Measurements from ENCODE around the gene SDK2. TPM values are rescaled to one million over a fixed set of nuclear protein-coding genes. Genes with fewer than 3 reads are reported as not detected.

Gene SDK2
- total and polyA plus RNA-seq, 9 of the 15 experiments (the other 6 are each of a cell fraction or from before 2014, with no cell fraction given) = 0.04 TPM; not detected in 8

- TF ChIP-seq ATF7 (IDR thresholded peaks at IDR 0.05) = no peak
- no peak for TF ChIP-seq IFI16 (CRISPR knock-in tag; IDR thresholded peaks at IDR 0.05)
- no peak for TF ChIP-seq ZNF318 (IDR thresholded peaks at IDR 0.05; ENCODE audit: borderline replicate concordance in 1 of 2, low read depth in 1 of 2)
- TF ChIP-seq YY1 (IDR thresholded peaks at IDR 0.05; ENCODE audit: borderline replicate concordance in 1 of 3, control insufficient read depth in 1 of 3, extremely low read depth in 1 of 3, insufficient read depth in 3 of 3, insufficient read length in 1 of 3, insufficient replicate concordance in 2 of 3, low read depth in 1 of 3, low read length in 2 of 3) = no peak
- TF ChIP-seq NFIC (IDR thresholded peaks at IDR 0.05) = no peak
- no peak for TF ChIP-seq CHD4 (IDR thresholded peaks at IDR 0.05; ENCODE audit: insufficient read depth, insufficient replicate concordance, low read depth, low read length, poor library complexity, severe bottlenecking)
- no peak for TF ChIP-seq HLTF (IDR thresholded peaks at IDR 0.05)
- TF ChIP-seq ARID4B (CRISPR knock-in tag; IDR thresholded peaks at IDR 0.05) = peak; percentile 71
- TF ChIP-seq SMARCC2 (IDR thresholded peaks at IDR 0.05; ENCODE audit: low read depth) = peak; percentile 33; the same call in 1 of the 2 replicates
- no peak for TF ChIP-seq STAT5B (CRISPR knock-in tag; IDR thresholded peaks at IDR 0.05)
- TF ChIP-seq THAP12 (CRISPR knock-in tag; IDR thresholded peaks at IDR 0.05) = no peak
- no peak for TF ChIP-seq ZNF584 (CRISPR knock-in tag; IDR thresholded peaks at IDR 0.05; ENCODE audit: low read depth)
- TF ChIP-seq RFX1 (IDR thresholded peaks at IDR 0.05) = no peak
Observed at GRCh38 chr17:73311428-73311780, 332.8 kb downstream of the SDK2 start (continued).

Measured in K562 (cell line).